Activated CD8-positive, alpha-beta T cell treated with anti-CD3 and anti-CD28 coated beads for 36 hours (primary cell): Measurements from ENCODE around the gene REPIN1. TPM values are rescaled to one million over a fixed set of nuclear protein-coding genes. Genes with fewer than 3 reads are reported as not detected.

Experiments used
- ATAC-seq: fragments of 200-7000 bp; cut with Tn5 transposase; one replicate; pipeline ENCODE4 v1.10.0; 2021; ENCODE audit warnings: mild to moderate bottlenecking, moderate library complexity
- CTCF ChIA-PET: fragments of 350-600 bp; sonication (Branson Sonifier 250); formaldehyde crosslinking; loops from one replicate; lab custom pipeline; 2021; ENCODE audit warnings: antibody characterized with exemption; lab: Charles Lee
- POLR2A ChIA-PET: fragments of 350-600 bp; sonication (Branson Sonifier 250); formaldehyde crosslinking; loops from one replicate; lab custom pipeline; 2021; ENCODE audit warnings: antibody characterized with exemption; lab: Charles Lee
- DNase-seq: peaks from one replicate; pipeline ENCODE4 v3.0.0-alpha.2; 2020
- H3K27ac Mint-ChIP-seq: one replicate; pipeline ENCODE4 v1.8.0; 2021; ENCODE audit warnings: mild to moderate bottlenecking, mixed read lengths
- H3K27me3 Mint-ChIP-seq: one replicate; pipeline ENCODE4 v1.8.0; 2021; ENCODE audit warnings: mixed read lengths
- H3K36me3 Mint-ChIP-seq: one replicate; pipeline ENCODE4 v1.8.0; 2021; ENCODE audit warnings: low read depth, mixed read lengths
- H3K4me1 Mint-ChIP-seq: one replicate; pipeline ENCODE4 v1.8.0; 2021; ENCODE audit warnings: low read depth, mixed read lengths
- H3K4me3 Mint-ChIP-seq: one replicate; pipeline ENCODE4 v1.8.0; 2021; ENCODE audit warnings: mild to moderate bottlenecking, moderate library complexity, mixed read lengths
- H3K9me3 Mint-ChIP-seq: one replicate; pipeline ENCODE4 v1.8.0; 2021; ENCODE audit warnings: mixed read lengths
- intact Hi-C: fragments of 100-400 bp; cut with micrococcal nuclease; formaldehyde crosslinking; loops from one replicate; pipeline ENCODE4 v1.10.0; 2022
- total RNA-seq, 2 experiments: library from RNA; stranded (reverse); gene quantifications; one replicate each; pipeline ENCODE4 v1.2.3, GENCODE V29; 2021
- TF ChIP-seq, protein P1 (sequence below): fragments of 200-600 bp; IDR thresholded peaks from one replicate; pipeline ENCODE4 v1.8.0; 2022; ENCODE audit warnings: antibody characterized with exemption, mild to moderate bottlenecking

Gene REPIN1
- total RNA-seq, 2 experiments from 2014 or later = 56.0 to 59.2 TPM

DNA sequence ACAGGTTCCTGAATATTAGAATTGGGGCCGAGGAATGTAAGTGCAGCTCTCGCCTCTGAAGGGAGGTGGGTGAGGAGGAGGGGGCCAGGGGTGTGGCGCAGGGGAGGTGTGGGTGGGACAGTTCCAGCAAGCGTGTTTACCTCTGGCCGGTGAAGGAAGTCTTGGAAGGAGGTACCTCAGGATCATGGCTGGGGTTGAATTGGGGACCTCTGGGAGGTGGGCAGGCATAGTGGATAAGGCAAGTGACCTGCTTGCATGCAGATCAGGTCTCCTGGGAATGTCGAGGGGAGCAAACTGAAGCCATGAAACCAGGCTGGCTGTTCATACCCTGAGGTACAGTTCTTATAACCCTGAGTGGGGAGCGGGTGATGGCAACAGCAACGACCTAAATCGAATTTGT lies 12.5 kb downstream of the REPIN1 start:
- ATAC-seq = no peak
- ChIA-PET POLR2A (interaction anchor here (1.9 kb wide), 1 partner anchor 26 kb away, joined by 7 read pairs; no protein-coding TSS in a partner anchor), CTCF (no interaction called here)
- Mint-ChIP-seq H3K9me3 (no peaks in the 10 kb centered on the region), H3K27me3 (no peaks in the 10 kb centered on the region), H3K4me1 (peaks cover 32% of the 10 kb centered on the region), H3K4me3 (no peak overlapping the region), H3K27ac (no peak overlapping the region), H3K36me3 (peaks cover 2% of the 10 kb centered on the region)
- TF ChIP-seq, protein P1, sequence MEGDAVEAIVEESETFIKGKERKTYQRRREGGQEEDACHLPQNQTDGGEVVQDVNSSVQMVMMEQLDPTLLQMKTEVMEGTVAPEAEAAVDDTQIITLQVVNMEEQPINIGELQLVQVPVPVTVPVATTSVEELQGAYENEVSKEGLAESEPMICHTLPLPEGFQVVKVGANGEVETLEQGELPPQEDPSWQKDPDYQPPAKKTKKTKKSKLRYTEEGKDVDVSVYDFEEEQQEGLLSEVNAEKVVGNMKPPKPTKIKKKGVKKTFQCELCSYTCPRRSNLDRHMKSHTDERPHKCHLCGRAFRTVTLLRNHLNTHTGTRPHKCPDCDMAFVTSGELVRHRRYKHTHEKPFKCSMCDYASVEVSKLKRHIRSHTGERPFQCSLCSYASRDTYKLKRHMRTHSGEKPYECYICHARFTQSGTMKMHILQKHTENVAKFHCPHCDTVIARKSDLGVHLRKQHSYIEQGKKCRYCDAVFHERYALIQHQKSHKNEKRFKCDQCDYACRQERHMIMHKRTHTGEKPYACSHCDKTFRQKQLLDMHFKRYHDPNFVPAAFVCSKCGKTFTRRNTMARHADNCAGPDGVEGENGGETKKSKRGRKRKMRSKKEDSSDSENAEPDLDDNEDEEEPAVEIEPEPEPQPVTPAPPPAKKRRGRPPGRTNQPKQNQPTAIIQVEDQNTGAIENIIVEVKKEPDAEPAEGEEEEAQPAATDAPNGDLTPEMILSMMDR = no peak
- intact Hi-C loops = no loop called here
- no peak for DNase-seq

DNA sequence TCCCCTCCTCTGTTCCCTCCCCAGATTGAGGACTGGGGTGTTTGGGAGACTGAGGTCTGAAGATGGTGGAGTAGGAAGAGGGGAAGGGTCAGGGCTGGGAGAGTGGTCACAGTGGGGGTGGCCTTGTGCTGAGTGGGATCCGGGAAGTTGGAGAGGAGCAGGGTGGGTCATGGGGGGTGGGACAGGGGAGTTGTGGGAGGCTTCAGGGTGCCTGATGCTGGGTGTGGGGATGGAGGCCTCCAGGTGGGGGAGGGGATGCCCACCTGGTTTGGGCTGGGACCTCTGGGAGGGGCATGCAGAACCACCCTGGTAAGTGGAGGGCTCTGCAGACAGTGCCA lies 13.1 kb downstream of the REPIN1 start:
- H3K27me3 Mint-ChIP-seq = no peaks in the 10 kb centered on the region
- ATAC-seq (no peak), DNase-seq (no peak)
- H3K4me1 Mint-ChIP-seq = peaks cover 25% of the 10 kb centered on the region
- ChIA-PET POLR2A (no interaction called here), CTCF (no interaction called here)
- H3K4me3 Mint-ChIP-seq = no peak overlapping the region
- no peak overlapping the region for H3K27ac Mint-ChIP-seq
- H3K9me3 Mint-ChIP-seq = no peaks in the 10 kb centered on the region
- TF ChIP-seq, protein P1 = no peak
- peaks cover 2% of the 10 kb centered on the region for H3K36me3 Mint-ChIP-seq
- intact Hi-C loops = no loop called here

DNA sequence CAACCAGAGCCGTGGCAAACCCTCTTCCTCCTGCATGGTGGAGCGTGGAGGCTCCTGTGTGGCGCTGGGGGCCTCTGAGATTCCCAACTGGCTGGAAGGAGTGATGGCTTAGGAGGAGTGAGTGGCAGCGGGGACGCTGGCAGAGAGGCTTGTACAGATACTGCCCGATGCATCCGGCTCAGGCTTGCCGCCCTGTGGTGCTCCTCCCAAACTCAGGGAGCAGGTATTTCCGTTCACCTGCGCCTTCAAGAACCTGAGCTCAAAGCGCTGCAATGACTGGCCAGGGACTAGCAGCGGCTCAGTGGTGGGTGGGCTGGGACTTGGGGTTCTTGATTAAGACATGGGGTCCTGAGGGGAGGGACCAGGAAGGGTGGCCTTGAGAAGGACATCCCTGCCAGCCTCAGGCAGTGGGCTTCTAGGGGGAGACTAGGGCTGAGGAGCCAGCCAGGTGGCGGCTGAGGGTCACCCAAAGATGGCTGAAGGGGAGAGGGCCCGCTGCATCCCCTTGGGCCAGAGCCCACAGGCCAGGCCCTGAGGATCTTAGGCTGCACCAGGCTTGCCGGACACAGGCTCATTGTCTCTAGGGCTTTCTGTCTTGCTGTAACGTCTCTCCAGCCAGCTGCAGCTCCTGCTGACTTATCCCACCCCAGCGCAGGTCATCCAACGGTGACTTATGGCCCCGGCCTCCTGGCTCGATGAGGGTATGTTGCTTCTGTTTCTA lies 13.7 kb downstream of the REPIN1 start:
- Mint-ChIP-seq H3K36me3 (peaks cover 2% of the 10 kb centered on the region), H3K9me3 (no peaks in the 10 kb centered on the region), H3K27me3 (no peaks in the 10 kb centered on the region), H3K4me1 (peaks cover 20% of the 10 kb centered on the region), H3K27ac (no peak overlapping the region), H3K4me3 (no peak overlapping the region)
- ChIA-PET CTCF (no interaction called here), POLR2A (no interaction called here)
- intact Hi-C loops = no loop called here
- DNase-seq = no peak
- TF ChIP-seq, protein P1 = no peak
- no peak for ATAC-seq

DNA sequence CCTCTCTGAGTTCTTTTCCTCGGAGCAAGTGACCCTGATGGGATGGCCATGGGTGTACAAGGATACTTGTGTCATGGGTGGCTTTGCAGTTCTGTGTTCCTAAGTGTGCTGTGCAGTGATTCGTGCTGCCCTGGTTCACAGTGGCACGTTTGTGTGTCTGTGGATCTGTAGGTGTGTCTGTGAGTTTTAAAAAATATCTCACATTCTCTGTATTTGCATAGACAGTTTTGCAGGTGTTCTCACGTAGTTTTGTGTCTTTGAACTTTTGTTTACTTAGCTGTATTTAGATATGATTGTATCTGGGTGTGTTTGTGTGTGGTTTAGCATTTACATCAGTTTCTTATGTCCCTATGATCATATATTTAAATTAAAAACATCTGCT lies 14.2 kb downstream of the REPIN1 start:
- no peaks in the 10 kb centered on the region for H3K27me3 Mint-ChIP-seq
- POLR2A ChIA-PET = no interaction called here
- H3K4me3 Mint-ChIP-seq = no peak overlapping the region
- intact Hi-C loops = no loop called here
- ATAC-seq = no peak
- no peaks in the 10 kb centered on the region for H3K9me3 Mint-ChIP-seq
- no peak overlapping the region for H3K27ac Mint-ChIP-seq
- DNase-seq = no peak
- TF ChIP-seq, protein P1 = no peak
- peaks cover 2% of the 10 kb centered on the region for H3K36me3 Mint-ChIP-seq
- H3K4me1 Mint-ChIP-seq = peaks cover 15% of the 10 kb centered on the region
- CTCF ChIA-PET = no interaction called here

DNA sequence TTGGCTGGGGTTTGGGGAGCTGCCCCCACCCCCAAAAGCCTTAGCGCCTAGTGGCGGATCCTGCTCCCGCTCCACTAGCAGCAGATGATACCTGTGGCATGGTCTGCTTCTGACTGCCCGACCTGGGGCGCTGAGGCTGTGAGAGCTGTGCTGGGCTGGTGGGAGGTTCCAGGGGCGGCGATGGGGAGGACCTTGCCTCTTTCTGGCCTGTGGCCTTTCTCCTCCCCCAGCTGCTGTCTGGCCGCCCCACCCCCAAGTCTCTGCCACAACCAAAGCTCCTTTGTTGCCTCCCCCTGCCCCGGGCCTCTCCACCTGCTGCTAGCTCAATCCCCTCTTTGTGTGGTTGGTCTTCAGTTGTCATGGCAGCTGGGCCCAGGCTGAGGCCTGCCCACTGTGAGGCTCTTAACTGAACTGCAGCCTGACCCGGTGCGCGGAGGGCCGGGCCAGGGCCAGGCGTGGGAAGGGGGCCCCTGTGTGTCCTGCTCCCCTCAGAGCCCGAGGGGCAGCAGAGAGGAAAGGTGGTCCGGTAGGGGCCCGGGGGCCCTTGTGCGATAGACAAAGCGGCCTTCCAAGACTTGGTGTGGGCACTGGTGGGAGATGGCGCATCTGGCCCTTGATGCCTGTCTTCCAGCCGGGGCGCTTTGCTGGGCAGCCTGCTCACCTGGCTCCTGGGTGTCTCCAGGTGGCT lies 15.2 kb downstream of the REPIN1 start:
- H3K9me3 Mint-ChIP-seq = no peaks in the 10 kb centered on the region
- no peaks in the 10 kb centered on the region for H3K27me3 Mint-ChIP-seq
- ATAC-seq (no peak), DNase-seq (no peak)
- no peak overlapping the region for H3K27ac Mint-ChIP-seq
- peaks cover 2% of the 10 kb centered on the region for H3K36me3 Mint-ChIP-seq
- H3K4me3 Mint-ChIP-seq = no peak overlapping the region
- ChIA-PET CTCF (interaction anchor here (1.0 kb wide), 1 partner anchor 27 kb away, joined by 3 read pairs; no protein-coding TSS in a partner anchor), POLR2A (no interaction called here)
- intact Hi-C loops = no loop called here
- peaks cover 10% of the 10 kb centered on the region for H3K4me1 Mint-ChIP-seq
- TF ChIP-seq, protein P1 = no peak
